SK-N-SH (cell line): ENCODE results near the gene SEC23A.

ENCODE experiments used
- CTCF ChIP-seq: fragments of 200-600 bp; sonication (generic); IDR thresholded peaks from 2 replicates; pipeline ENCODE4 v1.6.1; 2017; ENCODE audit warnings: antibody characterized with exemption, mild to moderate bottlenecking, moderate library complexity
- FOXM1 ChIP-seq: IDR thresholded peaks from 2 replicates; pipeline ENCODE4 v1.4.0; 2012; ENCODE audit warnings: low read depth, mild to moderate bottlenecking
- JUND ChIP-seq: IDR thresholded peaks from 2 replicates; pipeline ENCODE4 v1.4.0; 2012
- MXI1 ChIP-seq: IDR thresholded peaks from 2 replicates; pipeline ENCODE4 v1.6.1; 2012; ENCODE audit warnings: mild to moderate bottlenecking, low read depth, low read length, improper control_type of control experiment
- POLR2AphosphoS5 ChIP-seq: IDR thresholded peaks from 2 replicates; pipeline ENCODE4 v1.6.1; 2012; ENCODE audit warnings: low read depth, low read length
- SIN3A ChIP-seq: IDR thresholded peaks from 2 replicates; pipeline ENCODE4 v1.6.1; 2012; ENCODE audit warnings: low read depth, mild to moderate bottlenecking, low read length, moderate library complexity, borderline replicate concordance
- SMC3 ChIP-seq: IDR thresholded peaks from 2 replicates; pipeline ENCODE4 v1.6.1; 2012; ENCODE audit warnings: low read depth, low read length, improper control_type of control experiment
- TAF1 ChIP-seq: IDR thresholded peaks from 2 replicates; pipeline ENCODE4 v1.6.1; 2012; ENCODE audit warnings: low read depth, mild to moderate bottlenecking, low read length, moderate library complexity, borderline replicate concordance
- YY1 ChIP-seq: IDR thresholded peaks from 2 replicates; pipeline ENCODE4 v1.4.0; 2012; ENCODE audit warnings: low read depth, mild to moderate bottlenecking
- ZBTB33 ChIP-seq: IDR thresholded peaks from 2 replicates; pipeline ENCODE4 v1.4.0; 2012; ENCODE audit warnings: low read depth, borderline replicate concordance

GRCh38 chr14:39138440-39138839 is 35.4 kb upstream of the SEC23A start:
- no peak for TF ChIP-seq FOXM1
- no peak for TF ChIP-seq CTCF
- TF ChIP-seq JUND: no peak
- TF ChIP-seq ZBTB33: no peak
- no peak for TF ChIP-seq POLR2AphosphoS5
- TF ChIP-seq MXI1: no peak
- no peak for TF ChIP-seq SMC3
- TF ChIP-seq TAF1: no peak
- TF ChIP-seq SIN3A: no peak
- no peak for TF ChIP-seq YY1
